OCI-LY7 (cell line): ENCODE data around the gene SDC3.

Source experiments
- CTCF ChIP-seq: fragments of 200-600 bp; sonication (generic); conservative IDR thresholded peaks from 2 replicates; pipeline ENCODE4 v1.5.1; 2014; ENCODE audit warnings: mild to moderate bottlenecking, antibody characterized with exemption, low read length, moderate library complexity, mixed read lengths
- EZH2phosphoT487 ChIP-seq: fragments of 200-600 bp; sonication (generic); IDR thresholded peaks from 2 replicates; pipeline ENCODE4 v1.6.1; 2018; ENCODE audit warnings: low read depth, borderline replicate concordance, mild to moderate bottlenecking, mixed run types, antibody characterized with exemption, low read length, moderate library complexity, mixed read lengths

DNA sequence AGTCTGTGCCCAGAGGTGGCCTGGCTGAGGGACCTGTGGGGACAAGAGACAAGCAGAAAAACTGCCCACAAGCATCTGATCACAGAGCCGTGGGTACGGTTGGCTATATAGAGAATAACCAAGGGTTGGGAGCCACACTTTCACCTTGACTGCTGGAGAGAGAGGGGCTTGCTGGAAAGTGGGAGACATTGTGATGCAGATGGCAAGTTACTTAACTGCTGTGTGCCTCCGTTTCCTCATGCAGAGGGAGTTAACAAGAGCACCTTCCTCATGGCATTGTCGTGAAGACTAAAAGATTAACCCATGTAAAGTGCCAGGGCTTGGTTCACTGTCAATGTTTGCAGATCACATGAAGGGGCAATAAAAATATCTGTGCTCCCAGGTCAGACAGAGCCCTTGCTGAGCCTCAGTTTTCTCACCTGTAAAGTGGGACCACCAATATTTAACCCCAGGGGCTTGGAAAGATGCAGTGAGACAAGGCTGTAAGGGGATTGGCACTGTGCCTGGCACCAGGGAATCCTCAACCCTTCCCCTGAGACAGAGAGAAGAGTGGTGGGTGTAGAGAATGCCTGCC, 52.8 kb downstream of the SDC3 start:
- TF ChIP-seq CTCF (no peak), EZH2phosphoT487 (no peak)
